Smooth muscle cell of the brain vasculature (primary cell): ENCODE data around the gene ZNF664.

Experiments used
- DNase-seq: peaks from one replicate; pipeline ENCODE4 v3.0.0-alpha.2; 2012; ENCODE audit warnings: low read depth, low spot score

The ZNF664 gene

DNA sequence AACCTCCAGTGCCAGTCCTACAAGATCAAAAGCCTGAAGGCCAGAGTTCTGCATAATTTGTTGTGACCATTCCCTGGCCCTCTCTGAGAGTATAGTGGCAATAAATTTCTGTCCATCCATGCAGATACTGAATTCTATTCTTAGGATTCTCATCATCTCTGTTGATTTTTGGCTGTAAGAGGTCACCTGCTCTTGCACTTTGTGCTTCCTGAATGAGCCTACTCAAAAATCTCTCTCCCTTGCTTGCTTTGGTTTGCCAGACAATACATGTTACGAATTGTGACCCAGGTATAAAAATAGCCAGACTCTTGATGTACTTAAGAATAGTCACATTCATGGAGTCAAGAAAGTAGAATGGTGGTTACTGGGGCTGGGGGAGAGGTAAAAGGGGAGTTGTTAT, 16.7 kb downstream of the ZNF664 start:
- DNase-seq: no peak

DNA sequence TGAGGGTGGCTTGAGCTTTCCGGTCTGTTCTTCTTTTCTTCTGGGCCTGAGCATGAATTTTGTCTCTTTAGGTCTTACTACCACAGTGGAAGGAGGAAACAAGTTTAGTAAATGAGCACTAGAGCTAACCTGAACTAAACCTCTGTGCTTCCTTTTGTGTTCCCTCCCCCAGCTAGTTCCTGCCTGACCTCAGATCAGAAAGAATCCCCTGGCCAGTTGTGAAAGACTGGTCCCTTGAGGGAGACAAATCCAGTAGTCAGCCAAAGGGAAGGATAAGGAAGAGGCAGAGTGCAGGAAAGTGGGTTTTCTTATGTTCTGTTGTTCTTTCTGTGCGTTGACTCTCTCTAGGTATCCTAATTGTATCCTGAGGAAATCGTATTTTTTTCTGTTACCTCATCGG, 17.5 kb downstream of the ZNF664 start:
- no peak for DNase-seq

DNA sequence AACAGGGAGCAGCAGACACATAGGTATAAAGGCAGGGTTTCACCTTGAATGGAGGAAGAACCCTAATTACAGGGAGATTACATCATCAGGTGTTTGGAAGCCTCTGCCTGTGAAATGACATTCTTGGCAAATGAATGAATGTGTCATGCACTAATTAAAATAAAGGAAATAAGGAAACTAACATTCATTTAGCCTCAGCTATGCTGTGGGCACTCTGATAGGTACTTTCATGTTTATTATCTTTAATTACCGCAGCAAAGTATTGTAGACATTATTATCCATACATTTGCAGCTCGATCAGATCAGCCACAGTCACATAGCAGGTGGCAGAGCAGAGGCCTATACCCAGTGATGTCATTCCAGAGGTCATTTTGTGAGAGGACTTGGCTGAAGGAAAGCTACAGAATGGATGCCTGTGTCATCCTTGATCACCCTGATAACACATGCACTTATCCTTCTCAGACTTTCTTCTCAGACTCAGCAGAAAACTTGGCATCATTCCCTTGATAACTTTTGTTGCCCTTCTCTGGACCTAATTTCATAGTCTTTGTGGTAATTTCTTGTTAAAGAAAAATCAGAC, 18.4 kb downstream of the ZNF664 start:
- no peak for DNase-seq

- no peak for DNase-seq
Measured at GRCh38 chr12:123992118-123992825, 19.3 kb downstream of the ZNF664 start.

DNA sequence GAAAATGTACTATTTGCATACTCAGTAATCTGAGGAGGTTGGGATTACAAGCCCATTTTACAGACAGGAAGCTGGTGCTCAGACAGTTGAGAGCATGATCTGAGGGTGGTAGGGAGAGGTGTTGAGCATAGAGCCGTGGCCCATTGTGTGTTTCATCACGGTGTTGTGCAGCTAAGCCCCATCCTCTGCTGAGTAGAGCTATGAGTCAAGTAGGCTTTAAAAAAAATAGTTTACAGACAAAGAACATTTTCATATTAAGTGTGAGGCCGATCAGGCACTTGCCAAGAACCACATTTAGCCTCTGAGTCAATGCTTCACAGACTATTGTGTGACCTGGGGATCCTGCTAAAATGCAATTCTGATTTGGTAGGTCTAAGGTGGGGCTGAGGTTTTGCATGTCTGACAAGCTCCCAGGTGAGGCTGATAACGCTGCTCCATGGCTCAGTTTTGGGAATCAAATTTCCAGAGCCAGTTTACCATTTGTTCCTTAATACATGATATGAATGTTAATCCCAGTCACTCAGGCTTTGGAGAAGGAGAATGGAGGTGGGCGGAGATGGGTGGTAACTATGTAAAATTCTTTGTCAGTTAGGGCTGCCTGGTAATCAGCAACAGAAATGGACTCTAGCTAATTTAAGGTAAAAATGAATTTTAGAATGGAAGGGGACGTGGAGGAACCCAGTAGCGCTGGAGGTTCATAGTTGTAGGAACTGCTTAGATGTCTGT, 22.2 kb downstream of the ZNF664 start:
- no peak for DNase-seq

- DNase-seq: no peak
Measured at GRCh38 chr12:123996581-123996980, 23.6 kb downstream of the ZNF664 start.

DNA sequence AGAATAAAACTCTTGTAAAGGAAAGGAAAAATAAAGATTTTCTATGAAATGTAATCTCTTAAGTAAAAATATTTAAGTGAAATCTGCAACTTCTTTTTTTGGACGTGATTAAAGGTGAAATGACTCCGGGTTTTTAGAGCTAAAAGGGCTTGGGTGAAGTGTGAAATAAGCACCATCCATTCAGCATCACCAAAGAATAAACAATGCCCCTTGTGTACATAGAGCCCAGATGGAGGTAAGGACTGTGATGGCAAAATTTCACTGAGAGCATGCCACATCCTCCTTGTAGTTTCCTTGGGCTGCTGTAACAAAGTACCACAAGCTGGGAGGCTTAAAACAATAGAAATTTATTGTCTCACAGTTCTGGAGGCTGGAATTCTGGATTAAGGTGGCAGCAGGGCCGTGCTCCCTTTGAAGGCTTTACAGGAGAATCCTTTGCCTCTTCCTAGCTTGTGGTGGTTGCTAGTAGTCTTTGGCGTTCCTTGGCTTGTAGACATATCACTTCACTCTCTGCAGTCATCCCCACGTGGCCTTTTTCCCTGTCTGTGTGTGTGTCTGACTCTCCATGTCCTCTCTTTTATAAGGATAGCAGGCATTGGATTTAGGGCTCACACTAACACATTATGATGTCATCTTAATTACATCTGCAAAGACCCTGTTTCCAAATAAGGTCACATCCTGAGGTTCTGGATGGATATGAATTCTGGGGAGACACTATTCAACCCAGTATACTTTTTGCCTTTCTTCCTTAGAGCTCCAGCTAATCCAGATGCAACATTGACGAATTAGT, 24.2 kb downstream of the ZNF664 start:
- DNase-seq: no peak

- no peak for DNase-seq
Measured at GRCh38 chr12:123997908-123998307, 24.9 kb downstream of the ZNF664 start.

- DNase-seq: no peak
Measured at GRCh38 chr12:123998344-123998990, 25.5 kb downstream of the ZNF664 start.

DNA sequence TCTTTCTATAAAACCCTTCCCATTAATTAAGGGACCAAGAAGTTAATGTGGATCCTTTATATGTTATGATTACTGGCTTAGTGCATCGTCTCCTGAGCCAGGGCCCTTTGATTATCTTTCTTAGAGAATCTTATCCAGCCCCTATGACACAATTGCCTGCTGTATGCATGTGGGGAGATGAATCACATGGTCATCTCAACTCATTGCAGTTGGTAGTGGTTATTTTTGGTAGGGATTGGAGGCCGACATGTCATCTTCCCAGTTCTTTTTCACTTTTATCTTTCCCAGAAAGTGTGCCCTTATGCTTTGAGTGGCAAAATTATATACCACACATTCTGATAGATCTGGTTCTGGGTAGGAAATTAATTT, 26.0 kb downstream of the ZNF664 start:
- DNase-seq: no peak

GRCh38 chr12:124000111-124000510, 27.1 kb downstream of the ZNF664 start:
- DNase-seq: no peak

DNA sequence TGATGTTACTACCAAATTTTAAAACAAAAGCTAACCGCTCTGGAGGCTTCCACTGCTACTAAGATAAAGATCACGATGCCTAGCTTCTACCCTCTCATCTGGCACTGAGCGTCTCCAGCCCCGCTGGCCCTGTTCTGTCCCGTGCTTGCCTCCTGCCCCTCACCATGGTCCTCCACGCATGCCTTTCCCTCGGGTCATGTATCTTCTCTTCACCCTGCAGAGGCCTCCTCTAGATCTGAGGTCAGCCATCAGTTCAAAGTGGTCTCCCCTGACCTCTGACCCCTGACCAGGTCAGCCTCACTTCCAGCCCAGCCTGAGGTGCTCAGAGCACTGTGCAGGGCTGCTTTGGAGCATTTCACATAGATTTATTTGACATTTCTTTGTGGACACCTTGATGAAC, 28.3 kb downstream of the ZNF664 start:
- no peak for DNase-seq

DNA sequence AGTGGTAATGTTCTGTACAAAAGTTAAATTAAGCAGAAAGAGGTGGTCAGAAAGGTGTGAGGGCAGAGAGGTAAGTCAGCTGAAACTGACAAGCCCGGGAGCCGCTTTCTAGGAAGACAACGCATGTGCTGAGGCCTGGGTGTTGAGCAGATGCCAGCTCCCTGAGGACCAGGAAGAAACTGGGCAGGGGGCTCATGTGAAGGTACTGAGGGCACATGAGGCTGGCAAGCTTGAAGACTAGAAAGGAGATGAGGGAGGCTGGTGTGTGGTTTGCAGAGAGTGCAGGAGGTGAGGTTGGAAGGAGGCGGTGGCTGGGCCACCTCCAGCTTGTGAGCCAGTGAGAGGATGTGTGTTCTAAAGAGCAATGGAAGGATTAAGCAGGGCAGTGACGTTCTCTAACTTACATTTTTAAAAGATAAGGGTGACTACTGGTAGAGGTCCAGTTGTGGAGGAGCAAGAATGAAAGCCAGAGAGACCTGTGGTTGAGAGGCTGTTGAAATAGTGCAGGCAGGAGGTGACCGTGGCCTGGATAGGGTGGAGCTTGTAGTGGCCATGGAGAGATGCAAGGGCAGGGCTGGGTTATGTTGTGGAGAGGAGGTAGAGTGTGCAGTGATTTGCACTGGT, 29.1 kb downstream of the ZNF664 start:
- no peak for DNase-seq

DNA sequence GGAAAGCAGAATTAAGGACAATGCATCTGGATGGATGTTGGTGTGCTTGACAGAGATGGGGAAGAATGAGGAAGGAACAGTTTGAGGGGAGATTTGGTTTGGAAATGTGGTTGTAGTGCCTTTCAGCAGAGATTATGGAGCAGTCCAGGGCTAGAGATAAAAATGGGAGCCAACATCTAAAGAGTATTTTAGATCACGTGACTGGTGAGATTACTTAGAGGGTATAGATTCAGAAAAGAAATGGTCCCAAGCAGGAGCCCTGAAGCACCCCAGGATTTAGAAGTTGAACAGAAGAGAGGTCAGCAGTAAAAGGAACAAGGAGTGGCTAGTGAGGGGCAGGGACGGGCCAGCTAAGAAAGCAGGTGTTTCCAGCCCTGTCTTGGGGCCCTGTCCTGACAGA, 29.6 kb downstream of the ZNF664 start:
- DNase-seq: no peak

- DNase-seq: no peak
Measured at GRCh38 chr12:124004233-124004875, 31.3 kb downstream of the ZNF664 start.

GRCh38 chr12:124006085-124006845, 33.2 kb downstream of the ZNF664 start:
- DNase-seq: no peak

- DNase-seq: no peak
Measured at GRCh38 chr12:124006846-124007713, 34.1 kb downstream of the ZNF664 start.

- no peak for DNase-seq
Measured at GRCh38 chr12:124007826-124008570, 35.0 kb downstream of the ZNF664 start.
